ENCODE data around the gene TPM1.

DNA sequence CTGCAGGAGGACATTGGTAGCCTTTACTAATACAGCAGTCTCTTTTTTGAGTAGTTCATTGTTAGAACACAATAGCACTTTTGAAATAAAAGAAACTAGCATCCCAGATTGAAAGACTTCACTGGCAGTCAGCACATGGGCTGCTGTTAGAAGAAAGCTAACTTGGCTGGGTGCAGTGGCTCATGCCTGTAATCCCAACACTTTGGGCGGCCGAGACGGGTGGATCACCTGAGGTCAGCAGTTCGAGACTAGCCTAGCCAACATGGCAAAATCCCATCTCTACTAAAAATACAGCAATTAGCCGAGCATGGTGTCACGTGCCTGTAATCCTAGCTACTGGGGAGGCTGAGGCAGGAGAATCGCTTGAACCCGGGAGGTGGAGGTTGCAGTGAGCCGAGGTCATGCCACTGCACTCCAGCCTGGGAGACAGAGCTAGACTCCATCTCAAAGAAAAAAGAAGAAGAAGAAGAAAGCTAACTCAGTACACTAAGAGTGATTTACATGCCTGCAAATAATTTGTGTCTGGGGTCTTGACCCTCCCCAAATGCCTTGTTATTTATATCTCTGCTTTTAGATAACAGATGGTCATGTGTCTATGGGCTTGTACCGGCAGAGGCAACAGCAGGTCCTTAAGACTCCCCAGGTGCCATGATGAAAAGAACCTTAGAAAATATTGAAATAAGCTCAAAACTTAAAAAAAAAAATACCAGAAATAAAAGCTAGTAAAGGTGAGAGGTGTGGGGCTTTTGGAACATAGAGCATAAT lies 9.7 kb downstream of the TPM1 start:
- TF ChIP-seq REST (IDR thresholded peaks at IDR 0.05; ENCODE audit: insufficient read depth in 1 of 2, low read depth in 2 of 2, low read length in 2 of 2) (no peak), POLR2AphosphoS5 (IDR thresholded peaks at IDR 0.05; ENCODE audit: low read depth, low read length) (no peak)

All from PFSK-1 (cell line).